GM12873 (cell line): ENCODE measurements around the gene SH3PXD2A.

Experiments
- CTCF ChIP-seq: IDR thresholded peaks from 2 replicates; pipeline ENCODE4 v1.5.1; 2012; ENCODE audit warnings: low read depth, mild to moderate bottlenecking, moderate library complexity, low read length, control low read depth; ENCODE audit not compliant: insufficient read depth; ENCODE audit errors: missing control alignments

Gene SH3PXD2A

GRCh38 chr10:103720328-103720963, 134.9 kb downstream of the SH3PXD2A start:
- no peak for TF ChIP-seq CTCF

- TF ChIP-seq CTCF, result no peak
Measured at GRCh38 chr10:103719036-103719435, 136.3 kb downstream of the SH3PXD2A start.

- no peak for TF ChIP-seq CTCF
Measured at GRCh38 chr10:103718247-103718620, 137.1 kb downstream of the SH3PXD2A start.

GRCh38 chr10:103717341-103718246, 137.8 kb downstream of the SH3PXD2A start:
- TF ChIP-seq CTCF, result no peak

- TF ChIP-seq CTCF, result no peak
Measured at GRCh38 chr10:103716206-103717160, 138.9 kb downstream of the SH3PXD2A start.

- TF ChIP-seq CTCF, result no peak
Measured at GRCh38 chr10:103715430-103715829, 139.9 kb downstream of the SH3PXD2A start.
